B cell (primary cell): Measurements from ENCODE around the gene CFL1. TPM values are rescaled to one million over a fixed set of nuclear protein-coding genes. Genes with fewer than 3 reads are reported as not detected.

Source experiments
- ATAC-seq: fragments of 200-7000 bp; cut with Tn5 transposase; one replicate; pipeline ENCODE4 v1.10.0; 2021; ENCODE audit warnings: low read depth, mild to moderate bottlenecking, moderate number of reproducible peaks, moderate library complexity
- CTCF ChIA-PET: fragments of 350-600 bp; sonication (Branson Sonifier 250); formaldehyde crosslinking; loops from one replicate; lab custom pipeline; 2021; ENCODE audit warnings: antibody characterized with exemption, inconsistent platforms; lab: Charles Lee
- POLR2A ChIA-PET: fragments of 350-600 bp; sonication (Branson Sonifier 250); formaldehyde crosslinking; loops from one replicate; lab custom pipeline; 2021; ENCODE audit warnings: antibody characterized with exemption; lab: Charles Lee
- DNase-seq: peaks from one replicate; pipeline ENCODE4 v3.0.0; 2013
- H2AFZ ChIP-seq: 2 replicates; pipeline ENCODE4 v1.6.1; 2012; ENCODE audit warnings: mild to moderate bottlenecking, low read depth, low read length; ENCODE audit not compliant: insufficient read depth, poor library complexity, severe bottlenecking
- H3K27ac ChIP-seq, 2 donors: 1 replicate in 1 of 2; 2 replicates in 1 of 2; pipeline ENCODE4 v1.5.1; 2012 to 2013; ENCODE audit warnings: low read length in 2 of 2, mild to moderate bottlenecking in 2 of 2, moderate library complexity in 1 of 2
- H3K27me3 ChIP-seq, 4 experiments: fragments of 200-600 bp in 1 of 4; sonication (generic) in 1 of 4; replicated peaks in 1 of 4; 1 replicate in 2 of 4; 2 replicates in 2 of 4; pipeline versions ENCODE4 v1.6.1 to v1.7.0; 2013 to 2016; ENCODE audit warnings: low read length in 3 of 4, mild to moderate bottlenecking in 2 of 4, mixed read lengths in 1 of 4, moderate library complexity in 1 of 4; ENCODE audit not compliant: insufficient read depth in 4 of 4, control insufficient read depth in 3 of 4; ENCODE audit errors: control extremely low read depth in 1 of 4
- H3K36me3 ChIP-seq, 2 experiments: replicated peaks in 1 of 2; 1 replicate in 1 of 2; 2 replicates in 1 of 2; pipeline versions ENCODE4 v1.6.1 to v1.7.1; 2013; ENCODE audit warnings: low read length in 1 of 2; ENCODE audit not compliant: insufficient read depth in 2 of 2, control insufficient read depth in 1 of 2; ENCODE audit errors: control extremely low read depth in 1 of 2, extremely low read depth in 1 of 2
- H3K4me1 ChIP-seq, 2 donors: fragments of 200-600 bp in 1 of 2; sonication (generic) in 1 of 2; 1 replicate in 1 of 2; 2 replicates in 1 of 2; pipeline versions ENCODE4 v1.5.1 to v1.6.1; 2013 to 2017; ENCODE audit warnings: low read length in 2 of 2; ENCODE audit not compliant: control insufficient read depth in 2 of 2, insufficient read depth in 2 of 2
- H3K4me2 ChIP-seq: replicated peaks from 2 replicates; pipeline ENCODE3; 2012; ENCODE audit warnings: mild to moderate bottlenecking, low read depth, low read length; ENCODE audit not compliant: poor library complexity, severe bottlenecking
- H3K4me3 ChIP-seq, 5 experiments: fragments of 200-600 bp in 1 of 5; sonication (generic) in 1 of 5; 1 replicate in 3 of 5; 2 replicates in 2 of 5; pipeline versions ENCODE4 v1.5.1 to v1.7.0; 2011 to 2016; ENCODE audit warnings: low read length in 4 of 5, mild to moderate bottlenecking in 4 of 5, low read depth in 2 of 5, control low read depth in 1 of 5, moderate library complexity in 1 of 5; ENCODE audit not compliant: insufficient read depth in 1 of 5; ENCODE audit errors: control extremely low read depth in 1 of 5, extremely low read depth in 1 of 5
- H3K79me2 ChIP-seq: fragments of 200-600 bp; sonication (generic); one replicate; pipeline ENCODE4 v1.6.0; 2016; ENCODE audit warnings: low read length; ENCODE audit not compliant: control insufficient read depth, insufficient read depth
- H3K9ac ChIP-seq: fragments of 200-600 bp; sonication (generic); 2 replicates; pipeline ENCODE4 v1.6.1; 2017; ENCODE audit warnings: mild to moderate bottlenecking, low read length, moderate library complexity
- H3K9me3 ChIP-seq, 3 donors: one replicate each; pipeline versions ENCODE4 v1.6.1 to v1.7.1; 2013; ENCODE audit warnings: low read length in 2 of 3; ENCODE audit not compliant: control insufficient read depth in 2 of 3, insufficient read depth in 1 of 3; ENCODE audit errors: control extremely low read depth in 1 of 3
- H4K20me1 ChIP-seq: 2 replicates; pipeline ENCODE4 v1.6.0; 2012; ENCODE audit warnings: mild to moderate bottlenecking, low read length; ENCODE audit not compliant: insufficient read depth, control insufficient read depth, poor library complexity, severe bottlenecking
- H3K27ac Mint-ChIP-seq: one replicate; pipeline ENCODE4 v1.8.0; 2021; ENCODE audit warnings: mixed read lengths
- H3K27me3 Mint-ChIP-seq: one replicate; pipeline ENCODE4 v1.8.0; 2021; ENCODE audit warnings: mixed read lengths
- H3K4me1 Mint-ChIP-seq: one replicate; pipeline ENCODE4 v1.8.0; 2021; ENCODE audit warnings: mixed read lengths
- H3K4me3 Mint-ChIP-seq: one replicate; pipeline ENCODE4 v1.8.0; 2021; ENCODE audit warnings: mixed read lengths
- H3K9me3 Mint-ChIP-seq: one replicate; pipeline ENCODE4 v1.8.0; 2022; ENCODE audit warnings: mixed read lengths; ENCODE audit not compliant: insufficient read depth
- EZH2 ChIP-seq: IDR thresholded peaks from 2 replicates; pipeline ENCODE4 v1.6.1; 2012; ENCODE audit warnings: borderline replicate concordance, low read depth, mild to moderate bottlenecking, moderate library complexity, low read length; ENCODE audit not compliant: insufficient read depth, poor library complexity, severe bottlenecking
- WGBS: methylation state at CpG from one replicate; pipeline ENCODE4 v1.1.5; 2013; ENCODE audit warnings: missing lambda C conversion rate; ENCODE audit not compliant: insufficient coverage; 5-methylcytosine and 5-hydroxymethylcytosine counted together
- intact Hi-C: fragments of 100-400 bp; cut with micrococcal nuclease; formaldehyde crosslinking; loops from one replicate; pipeline ENCODE4 v1.10.0; 2022
- polyA plus RNA-seq: library from polyadenylated mRNA; depleted of rRNA; stranded (reverse); fragments of >200 nt; gene quantifications from 2 replicates; pipeline ENCODE4 v1.2.3, GENCODE V29; 2012
- total RNA-seq, 2 donors: library from RNA; stranded (reverse); fragments of 120-200 nt in 1 of 2; gene quantifications; 1 replicate in 1 of 2; 2 replicates in 1 of 2; pipeline versions ENCODE4 v1.2.3 to v1.2.4, GENCODE V29; 2013 to 2022
- TF ChIP-seq, protein P1 (sequence below): fragments of 200-600 bp; IDR thresholded peaks from one replicate; pipeline ENCODE4 v1.8.0; 2022; ENCODE audit warnings: antibody characterized with exemption, mild to moderate bottlenecking

CFL1 gene
- total and polyA plus RNA-seq, 2 donors (not counting 1 experiment from before 2014, with no cell fraction given), result 455 to 990 TPM

DNA sequence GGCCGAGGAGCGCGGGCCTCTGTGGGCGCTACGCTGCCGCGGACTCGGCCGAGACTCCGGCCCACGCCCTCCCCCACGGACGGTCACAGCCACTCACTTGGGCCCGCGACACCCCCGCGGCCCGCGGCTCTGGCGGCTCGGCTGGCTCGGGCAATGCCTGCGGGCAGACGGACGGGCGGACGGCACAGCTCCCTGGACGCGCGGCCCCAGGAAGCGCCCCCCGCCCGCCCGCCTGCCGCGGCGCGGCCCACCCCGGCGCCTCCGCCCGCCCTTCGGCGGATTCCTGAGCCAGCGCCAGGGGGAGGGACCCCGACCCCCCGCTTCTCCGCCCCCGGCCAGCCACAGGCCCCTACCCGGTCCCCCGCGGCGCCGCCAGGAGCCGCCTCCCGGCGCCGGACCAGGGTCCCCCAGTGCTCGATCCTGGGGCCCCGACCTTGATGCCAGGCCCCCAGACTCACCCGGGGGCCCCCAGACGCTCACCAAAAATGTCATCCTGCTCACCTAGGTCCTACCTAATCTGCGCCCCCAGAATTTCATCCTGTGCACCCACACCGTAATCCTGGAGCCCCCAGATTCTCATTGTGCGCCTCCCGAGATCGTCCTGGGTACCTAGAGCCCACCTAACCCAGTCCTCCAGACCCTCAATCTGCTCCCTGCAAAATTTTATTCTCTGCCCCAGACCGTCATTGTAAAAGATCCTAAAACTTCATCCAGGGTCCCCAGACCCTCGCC lies 14.8 kb upstream of the CFL1 start, which contains the start of gene EFEMP2:
EFEMP2 (minus strand) TSS at position 215 of the 732 bp plus-strand sequence. CDS start 446 bp downstream, outside the sequence.
- Histone ChIP-seq H3K9ac (peak within 1 kb of the TSS; percentile 70), H3K79me2 (no peaks in the 10 kb centered on the region), H3K27me3 (no peaks in the 10 kb centered on the region), H3K27ac (peak within 1 kb of the TSS; percentile 81 to 91), H3K4me1 (peaks cover 10 to 29% of the 10 kb centered on the region in 2 donors), H3K9me3 (no peaks in the 10 kb centered on the region), H3K4me2 (peak within 1 kb of the TSS; percentile 91), H3K36me3 (no peaks in the 10 kb centered on the region), H3K4me3 (peak within 1 kb of the TSS; percentile 52 to 79 (median 63)), H2AFZ (peak within 1 kb of the TSS; percentile 85), H4K20me1 (no peaks in the 10 kb centered on the region)
- Mint-ChIP-seq H3K27ac (peak within 1 kb of the TSS; percentile 91), H3K4me3 (peak within 1 kb of the TSS; percentile 92), H3K27me3 (peaks cover 5% of the 10 kb centered on the region), H3K4me1 (peaks cover 26% of the 10 kb centered on the region), H3K9me3 (no peaks in the 10 kb centered on the region)
- ChIA-PET POLR2A (interaction anchor here (0.6 to 2.3 kb wide), 4 partner anchors 12 to 29 kb away, joined by 4 to 24 read pairs (median 18); partner anchors contain the start of genes CFL1, FIBP and MUS81), CTCF (interaction anchor here (0.7 to 7.0 kb wide), 5 partner anchors 10 to 21 kb away, joined by 3 to 71 read pairs (median 65); partner anchors contain the start of genes CCDC85B, CFL1, FIBP and MUS81)
- TF ChIP-seq, protein P1, sequence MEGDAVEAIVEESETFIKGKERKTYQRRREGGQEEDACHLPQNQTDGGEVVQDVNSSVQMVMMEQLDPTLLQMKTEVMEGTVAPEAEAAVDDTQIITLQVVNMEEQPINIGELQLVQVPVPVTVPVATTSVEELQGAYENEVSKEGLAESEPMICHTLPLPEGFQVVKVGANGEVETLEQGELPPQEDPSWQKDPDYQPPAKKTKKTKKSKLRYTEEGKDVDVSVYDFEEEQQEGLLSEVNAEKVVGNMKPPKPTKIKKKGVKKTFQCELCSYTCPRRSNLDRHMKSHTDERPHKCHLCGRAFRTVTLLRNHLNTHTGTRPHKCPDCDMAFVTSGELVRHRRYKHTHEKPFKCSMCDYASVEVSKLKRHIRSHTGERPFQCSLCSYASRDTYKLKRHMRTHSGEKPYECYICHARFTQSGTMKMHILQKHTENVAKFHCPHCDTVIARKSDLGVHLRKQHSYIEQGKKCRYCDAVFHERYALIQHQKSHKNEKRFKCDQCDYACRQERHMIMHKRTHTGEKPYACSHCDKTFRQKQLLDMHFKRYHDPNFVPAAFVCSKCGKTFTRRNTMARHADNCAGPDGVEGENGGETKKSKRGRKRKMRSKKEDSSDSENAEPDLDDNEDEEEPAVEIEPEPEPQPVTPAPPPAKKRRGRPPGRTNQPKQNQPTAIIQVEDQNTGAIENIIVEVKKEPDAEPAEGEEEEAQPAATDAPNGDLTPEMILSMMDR, result no peak
- no peak for TF ChIP-seq EZH2
- ATAC-seq, result no peak
- intact Hi-C loops, result loop anchor here (2.0 to 5.0 kb wide), 3 partner anchors 14 to 180 kb away; partner anchors contain the start of genes CFL1, FIBP and SF3B2
- DNase-seq, result no peak
- 6% methylated on average over 67 of the region's 69 CpGs for WGBS
